IMR-90 (cell line): ENCODE data around the gene HSPB9. TPM values are rescaled to one million over a fixed set of nuclear protein-coding genes. Genes with fewer than 3 reads are reported as not detected.

Experiments used
- ATAC-seq: fragments of 200-7000 bp; cut with Tn5 transposase; 2 replicates; pipeline ENCODE4 v1.9.1; 2020; ENCODE audit warnings: low read depth, mild to moderate bottlenecking, moderate library complexity
- BruUV-seq: library from RNA; stranded (reverse); fragments of 400-500 nt; replicated peaks from 2 replicates; lab custom pipeline; 2021; lab: Mats Ljungman, UMichigan
- CTCF ChIA-PET: fragments of 300-600 bp; formaldehyde crosslinking; extraction: SDS; loops from one replicate; lab custom pipeline; 2021; ENCODE audit warnings: antibody characterized with exemption; lab: Yijun Ruan, JAX
- POLR2A ChIA-PET: fragments of 300-600 bp; sonication (Branson Sonifier 250); formaldehyde crosslinking; loops from one replicate; lab custom pipeline; 2022; ENCODE audit warnings: antibody characterized with exemption; ENCODE audit not compliant: unreplicated experiment; lab: Charles Lee
- DNase-seq: peaks from one replicate; pipeline ENCODE4 v3.0.0; 2013
- H2AFZ ChIP-seq: replicated peaks from 2 replicates; pipeline ENCODE3; 2013; ENCODE audit warnings: low read length, mild to moderate bottlenecking; ENCODE audit not compliant: poor library complexity
- H2AK5ac ChIP-seq: 2 replicates; pipeline ENCODE4 v1.6.1; 2013; ENCODE audit warnings: low read depth, low read length, inconsistent platforms
- H2AK9ac ChIP-seq: replicated peaks from 2 replicates; pipeline ENCODE3; 2013; ENCODE audit warnings: mild to moderate bottlenecking, low read depth, low read length, moderate library complexity; ENCODE audit not compliant: poor library complexity
- H2BK120ac ChIP-seq: 2 replicates; pipeline ENCODE4 v1.6.1; 2013; ENCODE audit warnings: low read depth, low read length, inconsistent platforms
- H2BK15ac ChIP-seq: 3 replicates; pipeline ENCODE4 v1.6.1; 2013; ENCODE audit warnings: low read depth, low read length, inconsistent platforms
- H2BK20ac ChIP-seq: 2 replicates; pipeline ENCODE4 v1.6.1; 2013; ENCODE audit warnings: low read depth, mild to moderate bottlenecking, inconsistent platforms, low read length, moderate library complexity
- H2BK5ac ChIP-seq: 2 replicates; pipeline ENCODE4 v1.6.1; 2013; ENCODE audit warnings: mild to moderate bottlenecking, low read depth, low read length, inconsistent platforms; ENCODE audit not compliant: poor library complexity, severe bottlenecking
- H3K14ac ChIP-seq: replicated peaks from 2 replicates; pipeline ENCODE4 v1.6.1; 2013; ENCODE audit warnings: low read depth, low read length, inconsistent platforms
- H3K18ac ChIP-seq: 2 replicates; pipeline ENCODE4 v1.6.1; 2013; ENCODE audit warnings: low read depth, low read length, control low read depth
- H3K23ac ChIP-seq: 2 replicates; pipeline ENCODE4 v1.6.1; 2013; ENCODE audit warnings: low read depth, low read length, inconsistent platforms
- H3K27ac ChIP-seq: 2 replicates; pipeline ENCODE4 v1.5.1; 2013; ENCODE audit warnings: mild to moderate bottlenecking, control low read depth, low read length; ENCODE audit not compliant: insufficient read depth
- H3K27me3 ChIP-seq: 2 replicates; pipeline ENCODE4 v1.6.1; 2013; ENCODE audit warnings: low read length; ENCODE audit not compliant: control insufficient read depth, insufficient read depth
- H3K36me3 ChIP-seq: 2 replicates; pipeline ENCODE4 v1.6.1; 2013; ENCODE audit warnings: low read length, mixed read lengths; ENCODE audit not compliant: control insufficient read depth, insufficient read depth
- H3K4ac ChIP-seq: 2 replicates; pipeline ENCODE4 v1.6.1; 2013; ENCODE audit warnings: low read depth, low read length, inconsistent platforms
- H3K4me1 ChIP-seq: 2 replicates; pipeline ENCODE4 v1.6.1; 2013; ENCODE audit warnings: low read length, mixed read lengths; ENCODE audit not compliant: control insufficient read depth, insufficient read depth
- H3K4me2 ChIP-seq: 2 replicates; pipeline ENCODE4 v1.6.1; 2013; ENCODE audit warnings: low read depth, mild to moderate bottlenecking, control low read depth, low read length, moderate library complexity
- H3K4me3 ChIP-seq: 2 replicates; pipeline ENCODE4 v1.5.1; 2013; ENCODE audit warnings: low read depth, mild to moderate bottlenecking, control low read depth, low read length, moderate library complexity; ENCODE audit not compliant: insufficient read depth
- H3K56ac ChIP-seq: 2 replicates; pipeline ENCODE4 v1.6.1; 2013; ENCODE audit warnings: low read length, inconsistent platforms; ENCODE audit not compliant: insufficient read depth; ENCODE audit errors: extremely low read depth
- H3K79me1 ChIP-seq, 2 experiments: 2 replicates each; pipeline ENCODE4 v1.6.1; 2013; ENCODE audit warnings: low read length in 2 of 2, inconsistent platforms in 1 of 2, low read depth in 1 of 2
- H3K9ac ChIP-seq: 2 replicates; pipeline ENCODE4 v1.6.1; 2013; ENCODE audit warnings: low read depth, low read length, control low read depth
- H3K9me1 ChIP-seq: 2 replicates; pipeline ENCODE4 v1.6.1; 2013; ENCODE audit warnings: low read length, inconsistent platforms; ENCODE audit not compliant: insufficient read depth
- H3K9me3 ChIP-seq: 2 replicates; pipeline ENCODE4 v1.6.1; 2013; ENCODE audit warnings: low read length; ENCODE audit not compliant: control insufficient read depth, insufficient read depth
- H4K20me1 ChIP-seq: 2 replicates; pipeline ENCODE4 v1.6.1; 2013; ENCODE audit warnings: low read length, inconsistent platforms; ENCODE audit not compliant: insufficient read depth
- H4K5ac ChIP-seq: 2 replicates; pipeline ENCODE4 v1.6.1; 2013; ENCODE audit warnings: mild to moderate bottlenecking, low read depth, low read length, control low read depth
- H4K8ac ChIP-seq, 2 experiments: 2 replicates each; pipeline ENCODE4 v1.6.1; 2013; ENCODE audit warnings: low read depth in 2 of 2, low read length in 2 of 2, control low read depth in 1 of 2, inconsistent platforms in 1 of 2
- H4K91ac ChIP-seq: 2 replicates; pipeline ENCODE4 v1.6.1; 2013; ENCODE audit warnings: low read depth, low read length, inconsistent platforms; ENCODE audit not compliant: insufficient read depth
- CHD1 ChIP-seq: IDR thresholded peaks from 2 replicates; pipeline ENCODE4 v1.6.1; 2012; ENCODE audit warnings: low read depth, low read length, improper control_type of control experiment
- CTCF ChIP-seq: conservative IDR thresholded peaks from 2 replicates; pipeline ENCODE4 v1.5.1; 2012; ENCODE audit warnings: mild to moderate bottlenecking, low read depth, low read length, improper control_type of control experiment
- MAFK ChIP-seq: IDR thresholded peaks from 2 replicates; pipeline ENCODE4 v1.6.1; 2012; ENCODE audit warnings: low read depth, low read length, improper control_type of control experiment
- WGBS, 2 experiments: methylation state at CpG; one replicate each; pipeline versions ENCODE4 v1.1.5 to v1.1.7; 2013; ENCODE audit warnings: missing lambda C conversion rate in 2 of 2; ENCODE audit not compliant: insufficient read length in 1 of 2; ENCODE audit errors: extremely low coverage in 2 of 2; 5-methylcytosine and 5-hydroxymethylcytosine counted together
- dilution Hi-C: fragments of 300-500 bp; cut with HindIII; formaldehyde crosslinking; loops from one replicate; pipeline ENCODE4 v1.14.3; 2018; ENCODE audit warnings: low sequenced_read_pairs; ENCODE audit not compliant: unreplicated experiment
- in situ Hi-C: fragments of 300-500 bp; cut with MboI; formaldehyde crosslinking; loops from 3 replicates; pipeline ENCODE4 v1.14.3; 2019; ENCODE audit warnings: low sequenced_read_pairs, inconsistent platforms, mixed read lengths
- intact Hi-C: fragments of 100-400 bp; cut with micrococcal nuclease; formaldehyde crosslinking; loops from 2 replicates; pipeline ENCODE4 v1.10.0; 2022
- polyA plus RNA-seq, 3 experiments: library from polyadenylated mRNA; depleted of rRNA; stranded (reverse); fragments of >200 nt; gene quantifications; 2 replicates each; pipeline ENCODE4 v1.2.3, GENCODE V29; 2012; ENCODE audit warnings: low replicate concordance in 1 of 3
- total RNA-seq: library from RNA; depleted of rRNA; stranded (reverse); fragments of >200 nt; gene quantifications from 2 replicates; pipeline ENCODE4 v1.2.3, GENCODE V29; 2012

The HSPB9 gene
- total and polyA plus RNA-seq, 2 of the 4 experiments (the other 2 are of a cell fraction): not detected

- no peak overlapping the region for H2BK15ac ChIP-seq
- no peak overlapping the region for H4K5ac ChIP-seq
- H2BK5ac ChIP-seq: no peak overlapping the region
- BruUV-seq: no TSS peak
- no peak overlapping the region for H2BK120ac ChIP-seq
- H3K36me3 ChIP-seq: peaks cover 17% of the 10 kb centered on the region
- no peak overlapping the region for H3K9ac ChIP-seq
- peak overlapping the region; percentile 83 to 97; a peak in 2 of 4 replicates for H4K8ac ChIP-seq
- H2AK9ac ChIP-seq: peak overlapping the region; percentile 92
- no peaks in the 10 kb centered on the region for H3K27me3 ChIP-seq
- peaks cover 4% of the 10 kb centered on the region; the same call in 1 of the 2 replicates for H3K4me1 ChIP-seq
- no peak overlapping the region for H3K23ac ChIP-seq
- peaks cover 2% of the 10 kb centered on the region; the same call in 1 of the 2 replicates for H4K20me1 ChIP-seq
- no peak overlapping the region for H3K4me2 ChIP-seq
- in situ Hi-C loops (loop anchor here (5.0 kb wide), 2 partner anchors 86 to 146 kb away; partner anchors contain the start of gene CNP), dilution Hi-C loops (no loop called here), intact Hi-C loops (no loop called here)
- ATAC-seq (no peak), DNase-seq (no peak)
- H3K4ac ChIP-seq: peak overlapping the region; percentile 93; the same call in 1 of the 2 replicates
- no peak overlapping the region for H3K4me3 ChIP-seq
- no peak overlapping the region for H2AK5ac ChIP-seq
- no peak overlapping the region for H3K56ac ChIP-seq
- peaks cover 0 to 1% of the 10 kb centered on the region in 2 experiments; a peak in 1 of 4 replicates for H3K79me1 ChIP-seq
- POLR2A ChIA-PET: no interaction called here
- H3K27ac ChIP-seq: no peak overlapping the region
- H3K18ac ChIP-seq: no peak overlapping the region
- no peak overlapping the region for H4K91ac ChIP-seq
- no peak overlapping the region for H2BK20ac ChIP-seq
- peak overlapping the region; percentile 24 for H2AFZ ChIP-seq
- CTCF ChIA-PET: interaction anchor here (0.6 to 1.3 kb wide), 4 partner anchors 49 to 151 kb away, joined by 3 read pairs; no protein-coding TSS in a partner anchor
- H3K9me1 ChIP-seq: no peaks in the 10 kb centered on the region
- no peak for TF ChIP-seq MAFK
- no peak for TF ChIP-seq CHD1
- TF ChIP-seq CTCF: no peak
- WGBS, 2 experiments: 93% methylated on average over 16 of the region's 28 CpGs; no CpG with 5 or more reads in 1 of the 2 experiments
- H3K14ac ChIP-seq: no peak overlapping the region
- H3K9me3 ChIP-seq: no peaks in the 10 kb centered on the region
Observed at GRCh38 chr17:42113293-42114069, 9.1 kb upstream of the HSPB9 start.
